Fibroblast of skin of left quadriceps (primary cell): ENCODE data around the gene PDCD1LG2.
"Not testable (repeated sequence)": the region's sequence is repeated elsewhere in the genome, so short reads cannot be mapped to it uniquely, and the experiment has no call there.

ENCODE experiments used
- DNase-seq, 2 experiments: peaks; one replicate each; pipeline ENCODE4 v3.0.0-alpha.2; 2013; ENCODE audit warnings: low read depth in 2 of 2

Gene PDCD1LG2

DNA sequence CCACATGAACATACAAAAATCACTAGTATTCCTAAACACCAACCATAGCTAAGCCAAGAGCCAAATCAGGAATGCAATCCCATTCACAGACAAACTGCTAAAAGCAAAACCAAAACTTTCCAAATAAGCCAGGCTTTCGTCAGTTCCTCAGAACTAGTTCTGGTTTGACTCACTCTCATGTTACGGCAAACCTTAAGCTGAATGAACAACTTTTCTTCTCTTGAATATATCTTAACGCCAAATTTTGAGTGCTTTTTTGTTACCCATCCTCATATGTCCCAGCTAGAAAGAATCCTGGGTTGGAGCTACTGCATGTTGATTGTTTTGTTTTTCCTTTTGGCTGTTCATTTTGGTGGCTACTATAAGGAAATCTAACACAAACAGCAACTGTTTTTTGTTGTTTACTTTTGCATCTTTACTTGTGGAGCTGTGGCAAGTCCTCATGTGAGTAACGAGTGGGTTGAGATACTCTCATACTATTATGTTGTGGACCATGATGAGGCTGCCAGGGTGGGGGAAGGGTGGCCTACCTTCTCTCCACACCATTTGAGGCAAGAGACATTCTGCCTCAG lies at the start of gene PDCD1LG2:
TSS of gene PDCD1LG2 (plus strand) at position 172 of the 572 bp plus-strand sequence. CDS start 12,016 bp downstream, outside the sequence.
- peak; percentile 63 to 66 for DNase-seq

DNA sequence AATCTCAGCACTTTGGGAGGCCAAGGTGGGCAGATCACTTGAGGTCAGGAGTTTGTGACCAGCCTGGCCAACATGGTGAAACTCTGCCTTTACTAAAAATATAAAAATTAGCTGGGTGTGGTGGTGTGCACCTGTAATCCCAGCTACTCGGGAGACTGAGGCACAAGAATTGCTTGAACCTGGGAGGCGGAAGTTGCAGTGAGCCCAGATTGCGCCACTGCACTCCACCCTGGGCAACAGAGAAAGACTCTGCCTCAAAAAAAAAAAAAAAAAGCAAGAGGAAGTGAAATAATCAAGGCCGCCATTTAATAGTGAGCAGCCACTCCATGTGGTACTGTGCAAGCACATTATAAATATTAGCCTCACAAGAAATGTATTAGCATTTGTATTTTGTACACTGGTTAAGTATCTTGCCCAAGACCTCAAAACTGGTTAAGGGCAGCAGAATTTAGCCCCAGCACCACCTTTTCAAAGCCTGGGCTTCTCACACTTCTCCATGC lies 45.5 kb upstream of the PDCD1LG2 start:
- not testable (repeated sequence) for DNase-seq

DNA sequence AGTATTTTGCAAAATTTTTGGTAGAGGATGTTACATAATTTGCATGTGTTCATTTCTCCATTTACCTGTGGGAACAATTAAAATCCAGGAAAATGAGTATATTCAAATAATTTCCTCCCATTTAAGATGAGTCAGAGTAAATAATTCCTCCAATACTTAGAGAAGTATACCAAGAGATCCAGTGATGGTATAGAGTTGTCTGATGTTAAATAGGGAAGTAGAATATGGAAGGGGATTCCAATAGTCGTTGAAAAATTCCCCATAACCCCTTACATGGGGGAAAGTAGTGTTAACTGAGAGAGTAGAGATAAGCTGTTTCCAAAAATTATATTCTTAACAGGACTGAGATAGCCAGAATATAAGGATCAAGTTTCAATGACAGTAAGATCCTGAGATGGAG lies 44.3 kb upstream of the PDCD1LG2 start:
- no peak for DNase-seq

DNA sequence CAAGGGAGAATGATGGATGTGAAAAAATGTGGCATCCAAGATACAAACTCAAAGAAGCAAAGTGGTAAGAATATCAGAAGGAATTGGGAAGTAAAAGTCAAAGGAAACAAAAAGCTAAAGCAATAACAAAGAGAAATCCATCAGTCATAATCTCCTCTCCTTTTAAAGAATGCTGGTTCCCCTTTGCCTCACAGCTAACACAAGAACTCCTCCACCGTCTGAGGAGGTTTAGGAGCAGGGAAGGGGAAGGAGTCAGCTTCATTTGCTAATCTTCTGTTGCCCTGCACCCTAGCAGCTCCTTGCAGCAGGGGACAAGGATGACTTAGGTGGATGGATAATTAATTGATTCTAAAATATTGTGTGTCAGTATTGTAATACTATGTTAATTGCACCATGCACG lies 43.6 kb upstream of the PDCD1LG2 start:
- no peak for DNase-seq

DNA sequence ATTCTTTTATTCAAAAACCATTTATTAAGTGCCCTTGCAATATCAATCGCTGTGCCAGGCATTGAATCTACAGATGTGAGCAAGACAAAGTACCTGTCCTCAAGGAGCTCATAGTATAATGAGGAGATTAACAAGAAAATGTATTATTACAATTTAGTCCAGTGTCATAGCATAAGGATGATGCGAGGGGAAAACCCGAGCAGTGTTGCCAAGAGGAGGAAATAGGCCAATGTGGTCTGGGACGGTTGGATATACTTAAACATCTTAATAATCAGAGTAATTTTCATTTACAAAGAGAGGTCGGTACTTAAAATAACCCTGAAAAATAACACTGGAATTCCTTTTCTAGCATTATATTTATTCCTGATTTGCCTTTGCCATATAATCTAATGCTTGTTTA lies 41.5 kb upstream of the PDCD1LG2 start:
- DNase-seq = no peak

DNA sequence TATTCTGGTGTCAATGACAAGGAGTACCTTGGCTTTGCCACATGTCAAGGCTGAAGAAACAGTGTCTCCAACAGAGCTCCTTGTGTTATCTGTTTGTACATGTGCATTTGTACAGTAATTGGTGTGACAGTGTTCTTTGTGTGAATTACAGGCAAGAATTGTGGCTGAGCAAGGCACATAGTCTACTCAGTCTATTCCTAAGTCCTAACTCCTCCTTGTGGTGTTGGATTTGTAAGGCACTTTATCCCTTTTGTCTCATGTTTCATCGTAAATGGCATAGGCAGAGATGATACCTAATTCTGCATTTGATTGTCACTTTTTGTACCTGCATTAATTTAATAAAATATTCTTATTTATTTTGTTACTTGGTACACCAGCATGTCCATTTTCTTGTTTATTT lies 40.2 kb upstream of the PDCD1LG2 start:
- DNase-seq = no peak

DNA sequence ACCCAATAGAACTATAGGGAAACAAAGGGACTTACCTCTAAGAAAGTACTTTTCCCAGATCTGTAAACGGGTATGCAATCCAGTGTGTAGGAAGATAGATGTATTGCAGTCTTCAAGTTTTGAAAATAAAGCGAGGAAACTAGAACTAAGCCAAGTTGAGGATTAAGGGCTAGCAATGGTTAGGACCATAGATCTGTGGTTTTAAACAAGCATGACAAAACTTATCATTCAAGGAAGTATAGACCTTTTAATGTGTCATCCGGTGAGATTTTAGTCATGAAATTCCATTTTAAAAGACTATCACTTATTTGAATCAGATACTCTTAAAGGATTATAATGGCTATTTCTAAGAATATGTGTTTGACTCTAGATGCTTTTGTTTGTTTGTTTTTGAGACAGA lies 39.5 kb upstream of the PDCD1LG2 start:
- no peak for DNase-seq

DNA sequence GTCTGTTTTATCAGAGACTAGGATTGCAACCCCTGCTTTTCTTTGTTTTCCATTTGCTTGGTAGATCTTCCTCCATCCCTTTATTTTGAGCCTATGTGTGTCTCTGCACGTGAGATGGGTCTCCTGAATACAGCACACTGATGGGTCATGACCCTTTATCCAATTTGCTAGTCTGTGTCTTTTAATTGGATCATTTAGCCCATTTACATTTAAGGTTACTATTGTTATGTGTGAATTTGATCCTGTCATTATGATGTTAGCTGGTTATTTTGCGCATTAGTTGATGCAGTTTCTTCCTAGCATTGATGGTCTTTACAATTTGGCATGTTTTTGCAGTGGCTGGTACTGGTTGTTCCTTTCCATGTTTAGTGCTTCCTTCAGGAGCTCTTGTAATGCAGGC lies 34.7 kb upstream of the PDCD1LG2 start:
- DNase-seq = not testable (repeated sequence)

DNA sequence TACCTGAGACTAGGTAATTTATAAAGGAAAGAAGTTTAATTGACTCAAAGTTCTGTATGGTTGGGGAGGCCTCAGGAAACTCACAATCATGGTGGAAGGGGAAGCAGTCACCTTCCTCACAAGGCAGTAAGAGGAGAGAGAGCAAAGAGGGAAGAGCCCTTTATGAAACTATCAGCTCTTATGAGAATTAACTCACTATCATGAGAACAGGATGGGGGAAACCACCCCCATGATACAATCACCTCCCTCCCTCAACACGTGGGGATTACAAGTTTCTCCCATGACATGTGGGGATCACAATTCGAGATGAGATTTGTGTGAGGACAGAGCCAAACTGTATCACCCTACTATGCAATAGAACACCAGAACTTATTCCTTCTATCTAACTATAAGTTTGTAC lies 32.1 kb upstream of the PDCD1LG2 start:
- no peak for DNase-seq

DNA sequence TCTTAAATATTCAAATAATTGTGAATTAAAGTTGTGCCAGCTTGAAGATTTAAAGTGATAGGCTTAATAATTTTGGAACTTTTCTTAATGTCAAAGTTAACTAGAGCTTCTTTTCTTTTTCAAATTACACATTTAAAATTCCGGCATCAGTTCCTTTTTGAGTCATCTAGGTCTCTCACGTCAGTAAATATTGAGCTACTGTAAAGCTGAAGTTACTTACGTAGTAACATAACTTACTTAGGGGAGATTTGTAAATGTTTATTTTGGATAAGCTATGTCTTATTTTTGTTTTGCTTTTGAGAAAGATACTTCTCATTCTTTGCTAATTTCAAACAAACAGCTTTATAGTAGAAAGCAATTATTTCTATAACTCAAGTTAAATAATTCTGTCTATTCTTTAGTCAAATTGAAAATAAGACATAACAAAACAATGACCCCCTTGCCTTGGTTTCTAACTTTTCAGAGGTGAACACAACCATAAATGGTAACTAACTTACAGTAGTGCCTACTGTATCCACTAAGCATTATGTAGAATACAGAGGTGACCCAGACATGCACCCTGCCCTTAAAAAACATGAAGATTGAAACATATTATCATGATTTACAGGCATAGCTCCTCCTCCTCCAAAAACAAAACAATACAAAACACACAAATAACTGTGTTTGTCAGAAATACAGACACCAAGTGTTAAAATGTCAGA lies 30.2 kb upstream of the PDCD1LG2 start:
- DNase-seq = no peak

DNA sequence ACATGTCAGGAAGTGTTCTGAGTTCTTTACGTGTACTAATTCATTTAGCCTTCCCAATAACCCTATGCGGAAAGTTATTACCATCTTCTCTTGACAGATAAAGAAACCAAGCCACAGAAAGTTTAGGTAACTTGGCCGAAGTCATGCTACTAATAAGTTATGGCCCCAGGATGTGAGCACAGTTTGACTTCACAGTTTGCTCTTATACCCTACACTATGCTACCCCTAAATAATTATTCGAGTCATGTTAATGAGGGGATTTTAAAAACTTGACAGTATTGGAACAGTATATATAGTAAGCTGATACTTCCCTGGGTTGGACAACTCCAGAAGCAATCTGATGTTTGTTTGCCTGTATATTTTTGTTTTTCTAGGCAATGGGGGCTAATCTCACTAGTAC lies 29.4 kb upstream of the PDCD1LG2 start:
- no peak for DNase-seq

DNA sequence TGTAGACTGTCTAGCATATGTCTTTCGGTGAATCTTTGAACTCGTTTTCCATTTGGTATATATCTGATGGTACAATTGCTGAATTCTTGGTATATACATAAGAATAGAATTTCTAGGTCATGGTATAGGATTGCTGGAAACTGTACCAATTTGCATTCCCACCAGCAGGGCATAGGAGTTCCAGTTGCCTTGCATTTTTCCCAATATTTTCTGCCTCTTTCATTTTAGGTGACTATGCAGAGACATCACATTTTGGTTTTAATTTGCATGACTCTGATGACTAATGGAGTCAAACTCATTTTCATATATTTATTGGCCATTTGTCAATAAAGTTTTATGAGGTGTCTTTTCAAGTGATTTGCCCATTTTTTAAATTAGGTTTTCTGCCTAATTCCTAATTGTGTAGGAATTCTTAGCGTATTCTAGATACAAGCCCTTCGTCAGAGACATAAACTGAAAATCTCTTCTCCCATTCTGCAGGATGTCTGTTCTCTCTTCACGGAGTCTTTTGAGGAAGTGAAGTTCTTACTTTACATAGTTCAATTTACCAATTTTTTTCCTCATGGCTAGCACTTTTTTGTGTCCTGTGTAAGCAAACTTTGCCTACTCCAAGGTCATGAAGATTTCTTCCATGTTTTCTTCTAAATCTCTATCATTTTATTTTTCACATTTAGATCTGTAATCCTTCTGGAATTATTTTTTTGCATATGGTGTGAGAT lies 28.9 kb upstream of the PDCD1LG2 start:
- DNase-seq = no peak

DNA sequence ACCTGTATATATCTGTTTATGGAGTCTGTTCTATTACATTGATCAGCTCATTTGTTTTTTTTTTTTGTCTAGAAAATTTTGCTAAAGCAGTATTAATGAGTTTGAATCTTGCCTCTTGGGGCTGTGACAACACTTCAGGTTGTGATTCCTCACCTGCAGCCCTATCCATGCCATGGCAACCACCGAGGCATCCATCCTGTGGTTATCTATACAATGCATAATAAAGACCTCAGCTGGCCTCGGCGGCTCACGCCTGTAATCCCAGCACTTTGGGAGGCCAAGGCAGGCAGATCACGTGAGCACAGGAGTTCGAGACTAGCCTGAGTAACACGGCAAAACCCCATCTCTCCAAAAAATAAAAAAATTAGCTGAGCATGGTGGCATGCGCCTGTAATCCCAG lies 28.1 kb upstream of the PDCD1LG2 start:
- DNase-seq = no peak

DNA sequence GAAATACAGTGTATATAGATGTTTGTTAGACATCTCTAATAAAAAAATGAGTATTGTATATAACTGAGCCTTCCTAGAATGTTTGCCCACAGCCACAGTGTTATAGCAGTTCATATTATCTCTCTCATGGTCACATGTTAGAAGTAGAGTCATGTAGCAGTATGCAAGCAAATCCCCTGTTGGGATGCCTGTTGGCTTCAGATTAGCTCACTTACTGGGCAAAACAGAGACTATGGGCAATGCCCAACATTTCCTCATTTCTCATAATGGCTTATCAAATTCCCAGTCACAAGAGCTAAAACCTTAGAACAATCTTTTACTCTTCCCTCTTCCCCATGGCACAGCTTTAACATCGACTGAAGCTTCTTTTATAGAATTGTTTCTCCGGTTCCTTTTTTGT lies 27.0 kb upstream of the PDCD1LG2 start:
- DNase-seq = no peak

DNA sequence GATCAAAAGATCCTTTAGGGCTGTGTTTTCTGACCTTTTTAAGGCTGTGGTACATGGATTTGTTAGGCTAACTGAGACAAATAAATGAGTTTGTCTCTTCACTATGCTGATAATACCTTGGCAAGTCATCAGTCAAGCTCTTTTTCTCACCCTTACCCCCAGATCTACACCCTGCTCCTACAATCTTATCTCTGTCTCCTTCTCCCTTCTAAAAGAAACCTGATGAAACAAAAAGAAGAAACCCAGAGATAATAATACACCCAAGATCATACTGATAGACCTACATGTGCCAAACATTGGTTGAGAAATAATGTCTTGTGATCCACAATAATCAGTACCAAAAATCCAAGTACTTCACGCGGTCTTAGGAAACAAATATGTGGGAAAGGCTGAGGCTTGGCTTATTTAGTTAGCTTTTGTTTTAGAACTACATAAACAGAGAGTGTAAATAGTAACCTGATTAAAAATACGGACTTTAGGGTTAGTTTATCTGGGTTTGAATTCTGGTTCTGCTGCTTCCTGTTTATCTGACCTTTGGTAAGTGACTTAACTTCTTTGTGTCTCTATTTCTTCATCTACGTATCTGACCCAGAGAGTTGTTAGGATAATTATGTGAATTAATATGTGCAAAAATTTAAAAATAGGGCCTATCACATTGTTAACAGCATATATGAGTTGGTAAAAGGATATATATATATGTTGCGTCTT lies 24.8 kb upstream of the PDCD1LG2 start:
- DNase-seq = no peak

DNA sequence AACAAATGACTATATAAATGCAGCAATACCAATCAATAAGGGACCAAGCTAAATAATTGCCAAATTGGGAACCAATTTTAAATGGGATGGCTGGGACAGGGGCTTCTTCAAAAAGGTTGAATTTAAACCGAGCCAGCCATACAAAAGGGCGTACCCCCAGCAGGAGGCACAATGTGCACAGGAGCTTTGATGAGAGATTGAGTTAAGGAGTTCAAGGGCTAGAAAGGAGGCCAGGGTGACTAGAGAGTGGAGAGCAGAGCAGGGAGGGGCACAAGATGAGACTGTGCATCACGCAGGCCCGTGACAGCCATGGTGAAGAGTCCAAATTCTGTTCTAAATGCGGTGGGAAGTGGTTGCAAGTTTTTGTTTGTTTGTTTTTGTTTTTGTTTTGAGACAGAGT lies 23.3 kb upstream of the PDCD1LG2 start:
- DNase-seq = no peak

DNA sequence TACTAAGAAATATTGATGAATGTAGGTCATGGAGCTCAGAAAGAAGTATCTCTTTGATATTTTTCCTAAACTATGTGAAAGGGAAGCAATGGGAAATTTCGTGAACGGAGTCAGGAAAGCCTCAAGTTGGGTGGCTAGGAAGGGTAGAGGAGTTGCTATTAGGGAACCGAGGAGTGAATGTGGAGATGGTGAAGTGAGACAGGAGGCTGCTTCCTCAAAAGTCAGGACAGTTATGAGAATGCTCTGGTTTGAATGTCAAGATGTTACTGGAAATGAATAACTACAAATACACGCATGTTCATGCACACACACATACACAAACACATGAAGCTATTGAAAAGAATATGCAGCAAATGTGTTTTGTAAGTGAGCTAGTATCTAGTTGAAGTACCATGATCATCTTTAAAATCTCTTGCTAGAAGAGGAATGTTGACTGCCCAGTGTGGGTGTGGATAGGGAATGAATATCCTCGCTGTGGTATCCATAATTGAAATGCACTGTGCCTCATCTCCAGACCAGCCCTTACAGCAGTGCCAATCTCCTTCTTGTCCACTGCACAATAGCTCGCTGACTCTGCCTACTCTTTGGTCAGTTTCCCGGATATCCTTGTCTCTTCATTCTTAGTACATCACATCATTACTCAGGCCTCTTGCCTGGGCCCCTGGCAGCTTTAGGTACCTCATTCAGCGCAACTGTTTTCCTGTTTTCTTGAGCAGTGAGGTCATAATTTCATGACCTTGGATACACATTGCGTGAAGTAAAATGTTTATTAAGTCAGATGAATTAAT lies 21.9 kb upstream of the PDCD1LG2 start:
- DNase-seq = no peak

DNA sequence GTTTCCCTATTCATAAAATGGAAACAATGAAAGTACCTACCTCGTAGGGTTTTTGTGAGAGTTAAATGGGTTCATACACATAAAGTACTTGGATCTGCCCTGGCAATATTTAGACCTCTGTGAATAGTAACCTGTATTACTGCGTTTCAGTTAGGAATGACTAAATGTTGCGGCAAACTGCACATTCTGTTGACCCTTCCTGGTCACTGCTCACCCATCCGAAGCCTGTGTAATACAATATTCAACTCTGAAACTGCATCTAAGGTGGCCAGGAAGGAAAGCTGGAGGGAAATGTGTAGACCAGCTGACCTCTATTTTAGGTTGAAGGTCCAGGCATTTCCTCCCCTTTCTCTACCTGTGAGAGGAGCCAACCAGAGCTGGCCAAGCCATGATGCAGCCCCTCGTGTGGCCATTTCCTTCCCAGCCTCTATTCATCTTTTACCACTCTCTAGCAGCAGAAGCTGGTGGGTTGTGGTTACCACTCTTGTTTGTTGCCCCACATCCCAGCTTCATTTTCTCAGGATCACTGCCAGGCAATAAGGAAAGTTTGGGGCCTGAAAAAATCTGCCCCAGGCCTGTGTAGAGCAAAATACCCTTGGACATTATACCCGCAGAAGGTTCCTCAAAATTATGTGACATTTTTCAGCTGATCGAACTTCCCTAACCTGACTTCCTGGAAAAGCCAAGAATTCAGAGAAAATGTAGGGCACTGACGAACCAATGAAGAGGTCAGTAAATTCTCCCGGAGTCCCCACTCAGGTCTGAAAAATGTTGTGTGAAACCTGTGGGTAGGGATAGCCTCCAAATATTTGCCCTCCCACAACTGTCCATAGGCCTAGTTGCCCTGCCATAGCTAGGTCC lies 20.5 kb upstream of the PDCD1LG2 start:
- no peak for DNase-seq

DNA sequence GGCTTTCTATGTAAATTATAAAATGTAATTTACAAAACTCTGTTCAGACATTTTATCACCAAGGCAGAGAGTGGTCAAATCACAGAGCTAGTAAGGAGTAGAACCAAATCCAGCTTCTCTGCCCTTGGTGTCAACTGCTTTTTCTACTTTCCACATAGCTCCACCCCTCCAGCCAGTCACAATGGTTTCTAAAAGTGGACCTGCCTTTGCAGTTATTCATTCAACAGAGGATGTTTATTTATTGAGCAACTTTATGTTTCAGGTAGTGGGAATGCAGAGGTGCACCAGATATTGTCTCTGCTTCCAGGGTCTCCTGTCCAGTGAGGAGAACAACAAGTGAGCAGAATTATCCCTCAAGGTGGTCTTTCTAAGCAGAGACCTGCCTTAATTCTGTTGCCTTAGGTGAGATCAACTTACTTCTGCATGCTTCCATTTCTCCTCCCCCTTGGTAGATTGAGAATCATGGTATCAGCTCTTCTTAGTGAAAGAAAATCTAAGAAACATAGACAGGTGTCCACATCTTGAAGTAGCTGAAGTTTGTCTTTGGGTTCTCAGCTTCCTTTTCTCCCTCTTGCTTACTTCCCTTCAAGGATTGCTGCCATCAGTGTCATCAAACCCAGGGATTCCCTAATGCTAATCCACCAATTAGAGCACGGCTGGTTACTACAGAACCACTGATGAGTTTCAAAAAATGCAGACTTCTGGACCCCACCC lies 17.2 kb upstream of the PDCD1LG2 start:
- DNase-seq = no peak
